ENCODE data around the gene ATP1B2.
"Not testable (repeated sequence)": the region's sequence is repeated elsewhere in the genome, so short reads cannot be mapped to it uniquely, and the experiment has no call there.

Gene ATP1B2

DNA sequence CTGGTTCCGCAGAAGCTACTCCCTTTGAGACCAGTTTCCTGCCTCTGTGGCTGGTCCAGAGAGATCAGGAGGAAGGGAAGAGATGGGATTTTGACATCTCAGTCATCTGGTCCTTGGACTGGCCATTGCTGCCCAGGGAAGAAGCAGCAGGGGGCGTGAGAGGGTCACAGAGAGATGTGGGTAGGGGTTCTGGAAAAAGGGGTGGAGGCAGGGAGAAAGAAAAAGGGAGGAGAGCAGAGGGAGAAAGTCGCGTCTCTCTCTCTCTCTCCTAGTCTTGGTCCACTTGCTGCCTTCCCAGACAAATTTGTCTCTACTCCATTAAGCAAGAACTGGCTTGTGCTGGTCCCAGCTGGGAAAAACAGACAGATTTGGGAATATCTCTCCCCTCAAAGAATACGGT lies 16.3 kb upstream of the ATP1B2 start:
- no peak for DNase-seq (ENCODE audit: low read depth, low spot score)

DNA sequence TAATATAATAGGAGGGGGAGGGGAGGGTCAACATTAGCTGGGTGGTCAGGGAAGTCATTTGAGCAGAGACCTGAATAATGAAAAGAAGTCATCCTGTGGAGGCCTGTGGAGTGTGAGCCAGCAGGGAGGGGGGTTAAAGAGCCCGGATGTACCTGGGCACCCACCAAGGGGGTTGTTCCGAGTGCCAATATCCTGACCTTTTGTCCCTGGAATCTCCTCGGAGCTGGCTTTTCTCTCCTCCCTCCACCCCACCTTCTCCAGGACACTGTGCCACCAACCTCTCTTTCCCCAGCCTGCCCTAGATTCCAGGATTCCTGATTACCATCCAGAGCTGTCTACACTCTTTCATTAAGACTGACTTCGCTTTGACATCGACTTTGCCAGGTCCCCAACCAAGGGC lies 14.6 kb upstream of the ATP1B2 start:
- no peak for DNase-seq (ENCODE audit: low read depth, low spot score)

- no peak for DNase-seq (ENCODE audit: low read depth, low spot score)
These were observed 9.9 kb upstream of the ATP1B2 start for GRCh38 chr17:7640783-7641182.

DNA sequence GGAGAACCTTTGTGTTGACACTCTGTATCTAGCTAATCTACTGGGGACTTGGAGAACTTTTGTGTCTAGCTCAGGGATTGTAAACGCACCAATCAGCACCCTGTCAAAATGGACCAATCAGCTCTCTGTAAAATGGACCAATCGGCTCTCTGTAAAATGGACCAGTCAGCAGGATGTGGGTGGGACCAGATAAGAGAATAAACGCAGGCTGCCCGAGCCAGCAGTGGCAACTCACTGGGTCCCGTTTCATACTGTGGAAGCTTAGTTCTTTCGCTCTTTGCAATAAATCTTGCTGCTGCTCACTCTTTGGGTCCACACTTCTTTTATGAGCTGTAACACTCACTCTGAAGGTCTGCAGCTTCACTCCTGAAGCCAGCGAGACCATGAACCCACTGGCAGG lies 9.1 kb upstream of the ATP1B2 start:
- DNase-seq (ENCODE audit: low read depth, low spot score), result not testable (repeated sequence)

DNA sequence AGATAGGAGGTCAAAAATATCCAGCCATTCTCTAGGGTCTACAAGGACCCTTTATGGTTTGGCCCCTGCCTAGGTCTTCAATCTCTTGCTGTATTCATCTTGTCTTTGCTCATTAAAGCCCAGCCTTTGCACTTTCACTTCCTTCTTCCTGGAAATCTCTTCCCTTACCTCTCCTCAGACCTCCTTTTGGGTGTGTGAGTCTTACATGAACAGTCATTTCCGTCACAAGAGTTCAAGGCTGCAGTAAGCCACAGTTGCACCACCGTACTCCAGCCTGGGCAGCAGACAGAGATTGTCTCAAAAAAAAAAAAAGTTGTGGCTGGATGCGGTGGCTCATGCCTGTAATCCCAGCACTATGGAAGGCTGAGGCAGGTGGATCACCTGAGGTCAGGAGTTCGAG lies 6.0 kb upstream of the ATP1B2 start:
- no peak for DNase-seq (ENCODE audit: low read depth, low spot score)

DNA sequence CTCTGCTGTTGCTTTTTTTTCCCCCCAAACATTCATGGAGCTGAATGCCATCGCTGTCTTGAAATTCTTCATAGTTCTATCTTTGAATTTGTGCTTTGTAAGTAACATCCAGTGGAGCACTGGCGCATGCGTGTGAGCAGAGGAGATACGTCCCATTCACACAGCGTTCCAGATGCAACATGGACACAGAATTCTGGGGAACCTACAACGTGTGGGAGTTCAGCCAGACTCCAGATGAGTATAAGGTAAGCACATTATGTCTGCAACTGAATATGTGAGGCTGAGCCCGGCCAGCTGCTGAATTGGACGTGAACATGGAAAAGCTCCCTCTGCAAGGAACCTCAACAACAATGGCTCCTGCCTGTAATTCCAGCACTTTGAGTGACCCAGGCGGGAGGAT lies 4.3 kb upstream of the ATP1B2 start:
- DNase-seq (ENCODE audit: low read depth, low spot score), result no peak

DNA sequence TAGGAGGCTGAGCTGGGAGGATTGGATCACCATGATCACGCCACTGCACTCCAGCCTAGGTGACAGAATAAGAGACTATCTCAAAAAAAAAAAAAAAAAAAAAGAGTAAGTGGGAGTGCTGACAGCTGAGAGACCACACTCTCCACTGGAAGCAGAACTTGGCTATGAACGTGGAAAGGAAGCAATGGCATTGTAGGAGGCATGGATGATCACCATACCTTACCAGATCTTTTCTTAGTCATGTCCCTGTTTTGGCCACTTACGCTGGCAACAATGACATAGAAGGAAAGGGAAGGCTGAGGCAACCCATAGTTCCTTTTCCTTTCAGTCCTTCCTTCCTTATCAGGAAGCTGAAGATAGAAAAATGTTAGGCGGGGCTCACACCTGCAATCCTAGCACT lies 3.7 kb upstream of the ATP1B2 start:
- no peak for DNase-seq (ENCODE audit: low read depth, low spot score)

- DNase-seq (ENCODE audit: low read depth, low spot score), result no peak
These were observed 455 bp downstream of the ATP1B2 start for GRCh38 chr17:7651097-7651664.

- no peak for DNase-seq (ENCODE audit: low read depth, low spot score)
These were observed 1.1 kb downstream of the ATP1B2 start for GRCh38 chr17:7651665-7652387.

GRCh38 chr17:7652388-7653356 lies 1.9 kb downstream of the ATP1B2 start:
- DNase-seq (ENCODE audit: low read depth, low spot score), result no peak

DNA sequence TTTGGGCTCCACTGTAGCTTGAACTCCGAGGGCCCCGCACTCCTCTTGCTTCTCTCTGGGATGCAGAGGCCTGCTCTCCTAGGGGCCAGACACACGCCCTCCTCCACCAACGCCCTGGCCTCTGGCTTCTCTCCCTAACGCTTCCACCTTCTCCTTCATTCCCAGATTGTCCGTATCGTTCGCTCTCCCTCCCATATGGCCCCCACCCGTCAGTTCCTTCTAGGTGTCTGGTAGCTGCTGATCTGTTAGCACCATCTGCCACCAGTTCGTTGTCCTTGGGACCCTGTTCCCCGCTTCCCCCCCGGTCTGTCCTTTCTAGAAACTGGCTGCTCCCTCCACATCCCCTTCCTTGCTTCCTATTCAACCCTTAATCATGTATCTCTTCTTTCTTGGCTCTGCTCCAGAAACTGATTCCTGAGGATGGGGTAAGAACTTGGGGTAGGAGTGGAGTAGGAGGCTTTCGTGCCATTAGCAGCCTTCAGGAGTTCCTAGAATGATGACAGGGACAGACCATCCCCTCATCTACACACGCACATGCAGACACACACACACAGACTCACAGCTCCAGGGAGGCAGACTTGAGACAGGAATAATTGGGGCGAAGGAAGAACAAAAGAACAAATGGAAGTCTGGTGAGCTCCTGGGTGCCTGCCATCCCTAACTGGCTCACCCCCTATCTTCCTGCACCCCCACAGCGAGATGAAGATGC lies 4.3 kb downstream of the ATP1B2 start:
- DNase-seq (ENCODE audit: low read depth, low spot score), result no peak

DNA sequence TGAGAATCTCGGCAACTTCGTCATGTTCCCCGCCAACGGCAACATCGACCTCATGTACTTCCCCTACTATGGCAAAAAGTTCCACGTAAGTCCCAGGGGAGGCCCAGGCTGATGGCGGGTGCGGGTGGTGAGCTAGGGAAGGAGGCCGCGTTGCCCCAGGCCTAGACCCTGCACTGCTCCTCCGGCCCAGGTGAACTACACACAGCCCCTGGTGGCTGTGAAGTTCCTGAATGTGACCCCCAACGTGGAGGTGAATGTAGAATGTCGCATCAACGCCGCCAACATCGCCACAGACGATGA lies 4.8 kb downstream of the ATP1B2 start:
- no peak for DNase-seq (ENCODE audit: low read depth, low spot score)

DNA sequence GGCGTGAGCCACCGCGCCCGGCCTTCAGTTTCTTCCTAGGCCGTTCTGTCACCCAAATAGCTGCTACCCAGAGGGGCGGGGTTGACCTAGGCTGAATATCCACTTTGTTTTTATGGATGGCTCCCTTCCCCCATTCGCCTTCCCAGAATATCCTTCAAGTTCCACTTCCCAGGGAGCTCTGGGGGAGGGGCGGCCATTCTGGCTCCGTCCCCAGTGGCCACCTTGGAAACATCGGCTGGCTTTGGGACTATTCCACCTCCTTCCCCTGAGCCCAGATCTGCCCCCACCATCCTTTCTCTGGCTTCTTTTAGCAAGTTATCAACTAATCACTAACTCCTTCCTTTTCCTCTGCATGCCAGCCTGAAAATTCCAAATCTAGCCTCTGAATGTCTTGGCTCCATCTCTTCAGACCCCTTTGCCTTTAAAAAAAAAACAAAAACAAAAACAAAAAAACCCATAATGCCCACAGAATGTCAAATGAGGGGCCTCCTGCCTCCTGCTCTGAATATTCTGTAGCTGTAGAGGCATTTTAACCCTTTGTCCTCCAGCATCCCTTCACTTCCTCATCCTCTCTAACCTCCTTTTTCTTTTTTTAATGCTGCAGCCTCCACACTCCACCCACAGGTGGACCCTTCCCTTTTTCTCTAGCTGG lies 6.4 kb downstream of the ATP1B2 start:
- DNase-seq (ENCODE audit: low read depth, low spot score), result no peak

- DNase-seq (ENCODE audit: low read depth, low spot score), result no peak
These were observed 17.1 kb downstream of the ATP1B2 start for GRCh38 chr17:7667656-7668406.

DNA sequence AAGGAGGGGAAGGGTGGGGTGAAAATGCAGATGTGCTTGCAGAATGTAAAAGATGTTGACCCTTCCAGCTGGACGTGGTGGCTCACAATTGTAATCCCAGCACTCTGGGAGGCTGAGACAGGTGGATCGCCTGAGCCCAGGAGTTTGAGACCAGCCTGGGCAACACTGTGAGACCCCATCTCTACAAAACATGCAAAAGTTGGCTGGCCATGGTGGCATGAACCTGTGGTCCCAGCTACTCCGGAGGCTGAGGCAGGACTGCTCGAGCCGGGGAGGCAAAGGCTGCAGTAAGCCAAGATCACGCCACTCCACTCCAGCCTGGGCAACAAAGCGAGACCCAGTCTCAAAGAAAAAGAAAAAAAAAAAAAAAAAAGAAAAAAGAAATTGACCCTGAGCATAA lies 17.8 kb downstream of the ATP1B2 start:
- DNase-seq (ENCODE audit: low read depth, low spot score), result no peak

DNA sequence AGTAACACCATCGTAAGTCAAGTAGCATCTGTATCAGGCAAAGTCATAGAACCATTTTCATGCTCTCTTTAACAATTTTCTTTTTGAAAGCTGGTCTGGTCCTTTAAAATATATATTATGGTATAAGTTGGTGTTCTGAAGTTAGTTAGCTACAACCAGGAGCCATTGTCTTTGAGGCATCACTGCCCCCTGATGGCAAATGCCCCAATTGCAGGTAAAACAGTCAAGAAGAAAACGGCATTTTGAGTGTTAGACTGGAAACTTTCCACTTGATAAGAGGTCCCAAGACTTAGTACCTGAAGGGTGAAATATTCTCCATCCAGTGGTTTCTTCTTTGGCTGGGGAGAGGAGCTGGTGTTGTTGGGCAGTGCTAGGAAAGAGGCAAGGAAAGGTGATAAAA lies 22.5 kb downstream of the ATP1B2 start:
- DNase-seq (ENCODE audit: low read depth, low spot score), result no peak

- no peak for DNase-seq (ENCODE audit: low read depth, low spot score)
These were observed 24.2 kb downstream of the ATP1B2 start for GRCh38 chr17:7674934-7675333.

- DNase-seq (ENCODE audit: low read depth, low spot score), result no peak
These were observed 25.8 kb downstream of the ATP1B2 start for GRCh38 chr17:7676533-7676932.

DNA sequence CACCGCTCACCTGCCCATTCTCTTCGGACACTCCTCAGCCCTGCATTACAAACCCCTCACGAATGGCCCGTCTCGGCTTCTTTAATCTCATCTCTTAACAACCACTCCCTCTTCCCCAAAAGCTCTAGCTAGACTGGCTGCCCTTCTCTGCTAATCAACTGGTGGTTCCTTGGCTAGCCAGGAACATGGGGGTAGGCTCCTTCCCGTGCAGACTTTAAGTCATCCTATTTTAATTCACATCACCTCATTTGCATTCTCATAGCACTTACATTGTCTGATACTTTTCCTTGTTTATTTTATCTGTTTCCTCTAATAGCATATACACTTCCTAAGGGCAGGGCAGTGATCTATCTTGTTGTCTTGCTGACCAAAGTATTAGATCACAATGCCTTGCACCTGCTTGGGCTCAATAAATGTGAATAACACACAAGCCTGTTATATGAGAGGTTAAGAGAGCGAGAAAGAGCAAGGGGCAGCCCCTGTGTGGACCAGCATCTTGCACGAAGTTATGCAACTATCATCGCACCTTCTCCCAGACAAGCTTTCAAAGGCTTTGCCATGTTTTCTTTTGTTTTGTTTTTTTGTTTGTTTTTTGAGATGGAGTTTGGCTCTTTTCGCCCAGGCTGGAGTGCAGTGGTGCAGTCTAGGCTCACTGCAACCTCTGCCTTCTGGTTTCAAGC lies 26.8 kb downstream of the ATP1B2 start:
- no peak for DNase-seq (ENCODE audit: low read depth, low spot score)

DNA sequence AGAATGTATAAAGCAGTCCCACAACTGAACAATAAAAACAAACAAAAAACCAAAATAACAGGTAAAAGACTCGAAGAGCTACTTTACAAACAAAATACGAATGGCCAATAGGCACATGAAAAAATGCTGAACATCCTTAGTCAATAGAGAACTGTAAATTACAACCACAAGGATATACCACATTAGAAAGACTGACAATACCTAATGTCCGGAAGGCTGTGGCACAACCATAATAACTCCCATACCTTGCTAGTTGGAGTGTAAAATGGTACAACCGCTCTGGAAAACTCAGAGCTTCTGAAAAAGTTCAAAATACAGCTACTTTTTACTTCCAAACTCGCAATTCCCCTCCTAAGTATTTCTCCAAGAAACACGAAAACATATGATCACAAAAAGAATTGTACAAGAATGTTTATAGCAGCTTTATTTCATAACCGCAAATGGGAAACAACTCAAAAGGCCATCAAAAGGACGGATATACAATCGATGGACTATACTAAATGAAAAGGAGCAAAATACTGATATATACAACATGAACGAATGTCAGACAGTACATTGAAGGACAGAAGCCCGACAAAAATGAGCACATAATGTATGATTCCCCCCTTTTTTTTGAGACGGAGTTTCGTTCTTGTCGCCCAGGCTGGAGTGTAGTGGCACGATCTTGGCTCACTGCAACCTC lies 34.3 kb downstream of the ATP1B2 start:
- no peak for DNase-seq (ENCODE audit: low read depth, low spot score)
